ENCODE results near the gene RAPGEF1. TPM values are rescaled to one million over a fixed set of nuclear protein-coding genes. Genes with fewer than 3 reads are reported as not detected.

Gene RAPGEF1
- total and polyA plus RNA-seq, 2 experiments from 2014 or later = 26.2 to 29.7 TPM

DNA sequence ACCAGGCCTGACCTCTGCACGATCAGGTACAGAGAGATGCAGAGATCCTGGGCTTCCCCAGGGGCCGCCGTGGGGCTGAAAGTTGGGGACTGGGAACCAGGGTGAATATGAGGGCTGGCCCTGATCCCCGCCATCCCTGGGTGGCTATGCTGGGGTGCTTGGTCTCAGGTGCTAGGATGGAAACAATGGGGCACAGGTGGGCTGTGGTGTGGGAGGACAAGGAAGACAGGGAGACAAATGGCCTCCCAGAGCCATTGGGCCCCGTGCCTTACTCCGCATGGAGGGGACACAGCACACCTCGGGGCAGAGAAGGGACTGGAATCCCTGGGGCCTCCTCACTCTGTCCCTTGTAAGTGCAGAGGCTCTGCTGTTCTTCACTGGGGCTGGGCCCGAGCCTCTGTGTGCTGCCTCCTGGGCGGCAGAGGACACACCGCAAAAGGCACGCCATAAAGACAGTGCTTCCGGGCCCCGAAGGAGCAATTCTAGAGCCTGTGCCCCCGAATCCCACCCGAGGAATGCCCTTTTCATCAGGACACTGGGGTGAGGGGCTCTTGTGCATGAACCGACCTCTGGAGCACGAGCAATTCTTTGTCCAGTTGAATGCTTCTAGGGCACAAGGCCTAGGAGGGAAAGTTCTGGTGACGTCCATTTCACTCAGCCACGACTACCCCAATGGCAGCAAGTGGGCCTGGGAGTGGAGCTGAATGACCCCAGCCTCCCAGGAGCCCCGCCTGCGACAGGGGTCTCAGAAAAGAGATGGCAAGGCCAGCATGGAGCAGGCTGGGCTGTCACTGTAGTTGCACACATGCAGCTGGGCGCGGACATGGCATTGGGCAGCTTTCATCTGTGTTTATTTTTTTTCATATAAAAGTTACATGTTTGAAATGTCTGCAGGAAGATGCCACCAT, 163.7 kb downstream of the RAPGEF1 start:
- Histone ChIP-seq H3K4me1 (ENCODE audit: insufficient read depth) (no peaks in the 10 kb centered on the region), H3K36me3 (replicated peaks; ENCODE audit: insufficient read depth, low read depth) (no peaks in the 10 kb centered on the region), H3K9me3 (ENCODE audit: low read depth) (no peaks in the 10 kb centered on the region), H3K4me3 (no peak overlapping the region), H2AFZ (no peak overlapping the region), H3K27ac (no peak overlapping the region), H3K79me2 (no peaks in the 10 kb centered on the region), H3K9me2 (replicated peaks; ENCODE audit: insufficient read depth) (no peaks in the 10 kb centered on the region), H3K27me3 (no peaks in the 10 kb centered on the region), H3K4me2 (no peak overlapping the region), H4K20me1 (ENCODE audit: insufficient read depth, poor library complexity, severe bottlenecking) (no peaks in the 10 kb centered on the region)
- no peak for DNase-seq (ENCODE audit: low spot score)
- TF ChIP-seq EZH2phosphoT487 (IDR thresholded peaks at IDR 0.05; ENCODE audit: low read depth, severe bottlenecking, unreplicated experiment) (no peak), EZH2 (IDR thresholded peaks at IDR 0.05; ENCODE audit: borderline replicate concordance) (no peak)
- TF ChIP-seq, protein P1, sequence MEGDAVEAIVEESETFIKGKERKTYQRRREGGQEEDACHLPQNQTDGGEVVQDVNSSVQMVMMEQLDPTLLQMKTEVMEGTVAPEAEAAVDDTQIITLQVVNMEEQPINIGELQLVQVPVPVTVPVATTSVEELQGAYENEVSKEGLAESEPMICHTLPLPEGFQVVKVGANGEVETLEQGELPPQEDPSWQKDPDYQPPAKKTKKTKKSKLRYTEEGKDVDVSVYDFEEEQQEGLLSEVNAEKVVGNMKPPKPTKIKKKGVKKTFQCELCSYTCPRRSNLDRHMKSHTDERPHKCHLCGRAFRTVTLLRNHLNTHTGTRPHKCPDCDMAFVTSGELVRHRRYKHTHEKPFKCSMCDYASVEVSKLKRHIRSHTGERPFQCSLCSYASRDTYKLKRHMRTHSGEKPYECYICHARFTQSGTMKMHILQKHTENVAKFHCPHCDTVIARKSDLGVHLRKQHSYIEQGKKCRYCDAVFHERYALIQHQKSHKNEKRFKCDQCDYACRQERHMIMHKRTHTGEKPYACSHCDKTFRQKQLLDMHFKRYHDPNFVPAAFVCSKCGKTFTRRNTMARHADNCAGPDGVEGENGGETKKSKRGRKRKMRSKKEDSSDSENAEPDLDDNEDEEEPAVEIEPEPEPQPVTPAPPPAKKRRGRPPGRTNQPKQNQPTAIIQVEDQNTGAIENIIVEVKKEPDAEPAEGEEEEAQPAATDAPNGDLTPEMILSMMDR (IDR thresholded peaks at IDR 0.05; ENCODE audit: poor library complexity) = no peak
- WGBS (ENCODE audit: low lambda C conversion rate, missing lambda C conversion rate) = 95% methylated on average over 23 of the region's 23 CpGs

DNA sequence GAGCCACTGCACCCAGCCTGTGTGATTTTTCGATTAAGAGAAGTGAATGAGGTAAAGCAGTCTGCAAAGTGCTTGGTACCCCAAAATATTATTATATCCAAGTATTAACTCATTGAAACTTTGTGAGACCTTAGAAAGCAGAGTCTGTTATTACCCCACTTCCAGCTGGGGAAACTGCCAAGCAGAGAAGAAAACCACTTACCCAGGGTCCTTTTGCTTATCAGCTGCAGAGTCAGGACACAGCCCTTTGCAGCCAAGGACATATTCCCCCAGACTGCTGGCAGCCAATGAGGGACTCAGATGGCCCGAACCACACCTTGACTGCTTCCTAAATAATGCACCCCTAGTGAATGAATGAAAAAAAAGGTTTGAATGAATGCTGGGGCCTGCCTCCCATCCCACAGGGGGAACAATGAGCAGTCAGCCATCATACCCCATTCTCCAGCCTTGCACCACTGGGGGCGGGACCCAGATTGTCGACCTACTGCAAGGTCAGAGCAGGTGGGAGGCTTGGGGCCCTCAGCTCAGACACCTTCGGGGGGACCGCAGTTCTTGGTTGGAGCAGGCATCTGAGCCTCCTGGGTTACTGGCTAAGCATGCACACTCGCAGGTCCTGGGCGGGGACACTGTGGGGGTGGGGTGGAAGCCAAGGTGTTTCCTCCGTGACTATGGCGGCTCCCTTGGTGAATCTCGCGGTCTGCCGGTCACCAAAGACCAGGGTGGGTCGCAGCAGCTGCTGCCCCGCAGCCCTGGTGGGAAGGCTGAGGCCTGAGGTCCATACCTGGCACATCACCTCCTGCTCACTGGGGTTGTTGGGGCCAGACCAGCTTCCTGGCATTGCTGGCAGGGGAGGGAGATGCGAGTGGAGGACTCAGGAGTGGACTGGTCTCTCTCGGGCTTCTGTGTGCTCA, 164.9 kb downstream of the RAPGEF1 start:
- Histone ChIP-seq H3K27me3 (no peaks in the 10 kb centered on the region), H3K9me2 (replicated peaks; ENCODE audit: insufficient read depth) (no peaks in the 10 kb centered on the region), H3K36me3 (replicated peaks; ENCODE audit: insufficient read depth, low read depth) (no peaks in the 10 kb centered on the region), H3K4me1 (ENCODE audit: insufficient read depth) (no peaks in the 10 kb centered on the region), H3K79me2 (no peaks in the 10 kb centered on the region), H4K20me1 (ENCODE audit: insufficient read depth, poor library complexity, severe bottlenecking) (no peaks in the 10 kb centered on the region), H3K27ac (no peak overlapping the region), H3K9me3 (ENCODE audit: low read depth) (no peaks in the 10 kb centered on the region), H2AFZ (no peak overlapping the region), H3K4me3 (no peak overlapping the region), H3K4me2 (no peak overlapping the region)
- no peak for TF ChIP-seq EZH2phosphoT487 (IDR thresholded peaks at IDR 0.05; ENCODE audit: low read depth, severe bottlenecking, unreplicated experiment)
- TF ChIP-seq, protein P1 (IDR thresholded peaks at IDR 0.05; ENCODE audit: poor library complexity) = no peak
- TF ChIP-seq EZH2 (IDR thresholded peaks at IDR 0.05; ENCODE audit: borderline replicate concordance) = no peak
- WGBS (ENCODE audit: low lambda C conversion rate, missing lambda C conversion rate) = 95% methylated on average over 16 of the region's 17 CpGs
- DNase-seq (ENCODE audit: low spot score) = no peak

DNA sequence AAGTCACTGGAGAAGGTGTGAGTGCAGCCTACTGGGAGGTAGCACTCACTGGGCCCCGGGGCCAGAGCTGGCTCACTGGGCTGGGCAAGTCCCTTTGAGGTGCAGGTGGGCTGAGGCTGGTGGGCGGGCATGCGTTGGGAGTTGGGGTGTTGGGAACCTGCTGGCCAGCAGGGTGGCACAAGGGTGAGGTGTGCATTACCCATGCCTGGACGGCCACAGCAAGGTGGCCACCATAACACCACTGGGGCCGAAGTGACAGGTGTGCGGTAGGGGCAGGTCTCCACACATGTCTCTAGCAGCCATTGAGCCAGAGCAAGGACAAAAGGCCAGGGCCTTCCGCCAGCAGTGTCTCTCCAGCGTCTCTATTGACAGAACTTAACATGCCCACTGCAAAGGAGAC, 172.0 kb downstream of the RAPGEF1 start:
- Histone ChIP-seq H3K9me2 (replicated peaks; ENCODE audit: insufficient read depth) (no peaks in the 10 kb centered on the region), H3K9me3 (ENCODE audit: low read depth) (no peaks in the 10 kb centered on the region), H4K20me1 (ENCODE audit: insufficient read depth, poor library complexity, severe bottlenecking) (no peaks in the 10 kb centered on the region), H3K4me2 (no peak overlapping the region), H3K36me3 (replicated peaks; ENCODE audit: insufficient read depth, low read depth) (no peaks in the 10 kb centered on the region), H3K27ac (no peak overlapping the region), H3K27me3 (no peaks in the 10 kb centered on the region), H3K4me1 (ENCODE audit: insufficient read depth) (no peaks in the 10 kb centered on the region), H3K79me2 (no peaks in the 10 kb centered on the region), H2AFZ (no peak overlapping the region), H3K4me3 (no peak overlapping the region)
- DNase-seq (ENCODE audit: low spot score) = no peak
- 96% methylated on average over 8 of the region's 8 CpGs for WGBS (ENCODE audit: low lambda C conversion rate, missing lambda C conversion rate)
- no peak for TF ChIP-seq EZH2phosphoT487 (IDR thresholded peaks at IDR 0.05; ENCODE audit: low read depth, severe bottlenecking, unreplicated experiment)
- no peak for TF ChIP-seq EZH2 (IDR thresholded peaks at IDR 0.05; ENCODE audit: borderline replicate concordance)
- TF ChIP-seq, protein P1 (IDR thresholded peaks at IDR 0.05; ENCODE audit: poor library complexity) = no peak

All from hepatocyte (in vitro differentiated cells).